GM12892 (cell line): ENCODE measurements around the gene MB21D2.

ENCODE experiments used
- DNase-seq: peaks from one replicate; pipeline ENCODE4 v3.0.0; 2011; ENCODE audit not compliant: insufficient read length
- FAIRE-seq: peaks from 2 replicates; lab custom pipeline; 2011; peaks lifted over from hg19 to GRCh38; lab: Jason Lieb, UNC
- POLR2A ChIP-seq: IDR thresholded peaks from 2 replicates; pipeline ENCODE4 v1.6.1; 2011; ENCODE audit warnings: low read depth, low read length, control low read depth
- POLR2AphosphoS5 ChIP-seq: IDR thresholded peaks from 2 replicates; pipeline ENCODE4 v1.6.1; 2011; ENCODE audit warnings: low read depth, low read length, control low read depth
- TAF1 ChIP-seq: IDR thresholded peaks from 2 replicates; pipeline ENCODE4 v1.6.1; 2011; ENCODE audit warnings: low read depth, mild to moderate bottlenecking, control low read depth, low read length, borderline replicate concordance

Gene MB21D2

DNA sequence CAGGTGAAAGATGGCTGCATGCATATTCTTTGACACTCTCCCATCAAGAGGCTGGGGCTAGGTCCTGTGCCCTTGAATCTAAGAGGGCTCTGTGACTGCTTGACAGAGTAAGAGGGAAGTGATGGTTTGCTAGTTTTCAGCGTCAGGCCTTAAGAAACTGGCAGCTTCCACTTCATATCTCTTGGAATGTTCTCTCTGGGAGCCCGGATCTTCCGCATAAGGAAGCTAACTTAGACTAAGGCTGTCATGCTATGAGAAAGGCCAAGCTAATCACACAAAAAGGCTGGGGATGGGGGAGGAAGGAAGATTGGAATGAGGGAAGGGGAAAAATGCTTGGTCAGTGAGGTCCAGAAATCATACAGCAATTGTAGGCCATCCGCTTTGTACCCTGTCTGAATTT is 50.0 kb downstream of the MB21D2 start:
- DNase-seq (no peak), FAIRE-seq (no peak)
- no peak for TF ChIP-seq TAF1
- TF ChIP-seq POLR2AphosphoS5 = no peak
- TF ChIP-seq POLR2A = no peak

DNA sequence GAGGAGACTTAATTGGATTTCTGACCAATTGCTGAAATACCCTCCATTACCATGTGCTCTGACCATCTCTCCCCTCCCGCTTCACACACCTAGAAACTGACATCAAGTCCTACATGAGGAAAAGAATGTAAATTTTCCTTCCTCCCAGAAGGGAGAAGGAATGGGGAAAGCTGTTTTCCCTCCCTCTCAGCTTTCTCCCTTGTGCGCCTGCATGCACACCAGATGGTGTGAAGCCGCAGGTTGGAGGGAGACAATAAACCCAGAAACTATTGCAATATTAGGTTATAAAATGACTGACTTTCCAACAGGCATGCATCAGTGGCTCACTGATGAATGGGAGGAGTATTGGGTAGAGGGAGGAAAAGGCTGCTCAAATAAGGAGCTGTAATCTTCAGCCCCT is 50.9 kb downstream of the MB21D2 start:
- FAIRE-seq = no peak
- TF ChIP-seq TAF1 = no peak
- TF ChIP-seq POLR2AphosphoS5 = no peak

DNA sequence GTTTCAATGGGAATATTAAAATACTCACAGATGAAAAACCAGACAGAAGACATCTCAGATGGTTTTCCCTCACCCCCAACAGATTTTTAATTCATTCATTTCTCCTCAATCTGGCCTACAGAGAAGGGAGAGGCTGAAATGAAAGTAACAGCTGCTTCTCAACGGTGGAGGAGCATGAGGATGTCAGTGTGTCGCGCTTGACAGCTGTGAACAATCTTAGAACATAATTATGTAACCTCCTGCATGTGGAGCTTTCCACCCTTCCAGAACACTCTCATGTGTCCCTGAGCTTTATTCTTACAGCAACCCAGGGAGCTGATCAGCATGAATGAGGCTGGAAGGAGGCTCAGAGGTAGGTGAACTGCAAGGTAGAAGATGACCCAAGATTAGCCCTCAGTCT is 52.7 kb downstream of the MB21D2 start:
- FAIRE-seq (peak; percentile 84), DNase-seq (no peak)
- TF ChIP-seq POLR2AphosphoS5 (no peak), POLR2A (0 out of 2 replicates have a peak, but pooled peaks have one; percentile 31), TAF1 (no peak)

More for the DNA sequence above, 50.9 kb downstream of the MB21D2 start:
- DNase-seq = no peak

DNA sequence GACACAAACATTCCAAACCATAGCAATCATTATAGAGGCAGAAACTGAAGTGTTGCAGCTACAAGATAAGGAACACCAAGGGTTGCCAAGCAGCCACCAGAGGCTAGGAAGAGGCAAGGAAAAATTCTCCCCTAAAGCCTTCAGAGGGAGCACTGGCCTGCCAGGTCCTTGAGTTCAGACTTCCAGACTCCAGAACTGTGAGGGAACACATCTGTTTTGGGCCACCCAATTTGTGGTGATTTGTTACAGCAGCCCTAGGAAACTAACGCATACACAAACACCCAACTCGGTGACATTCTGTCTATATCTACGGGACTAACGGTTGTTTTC is 54.6 kb downstream of the MB21D2 start:
- FAIRE-seq (no peak), DNase-seq (no peak)
- no peak for TF ChIP-seq TAF1
- no peak for TF ChIP-seq POLR2A
- TF ChIP-seq POLR2AphosphoS5 = no peak

DNA sequence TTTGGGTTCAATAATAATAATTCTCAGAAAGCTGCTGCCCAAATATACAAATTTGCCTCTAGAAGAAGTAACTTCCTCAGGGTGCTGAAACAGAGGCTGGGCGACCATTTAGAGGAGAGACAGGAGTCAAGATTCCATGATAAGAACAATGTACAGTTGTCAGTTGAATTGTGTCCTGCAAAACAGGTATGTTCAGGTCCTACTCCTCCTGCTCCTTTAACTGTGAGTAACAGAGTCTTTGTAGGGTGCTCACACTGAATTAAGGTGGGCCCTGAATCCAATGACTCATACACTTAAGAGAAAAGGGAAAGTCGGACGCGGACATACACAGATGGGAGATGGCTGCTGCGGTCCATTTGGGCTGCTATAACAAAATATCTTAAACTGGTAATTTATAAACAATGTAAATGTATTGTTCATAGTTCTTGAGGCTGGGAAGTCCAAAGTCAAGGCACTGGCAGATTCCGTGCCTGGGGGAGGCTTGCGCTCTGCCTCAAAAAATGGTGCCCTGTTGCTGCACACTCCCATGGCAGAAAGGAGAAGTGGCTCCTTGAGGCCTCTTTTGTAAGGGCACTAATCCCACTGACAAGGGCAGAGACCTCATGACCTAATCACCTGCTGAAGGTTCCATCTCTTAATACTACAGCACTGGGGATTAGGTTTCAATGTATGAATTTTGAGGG is 55.1 kb downstream of the MB21D2 start:
- DNase-seq = no peak
- TF ChIP-seq TAF1 = no peak
- TF ChIP-seq POLR2A = no peak
- TF ChIP-seq POLR2AphosphoS5 = no peak
- no peak for FAIRE-seq

DNA sequence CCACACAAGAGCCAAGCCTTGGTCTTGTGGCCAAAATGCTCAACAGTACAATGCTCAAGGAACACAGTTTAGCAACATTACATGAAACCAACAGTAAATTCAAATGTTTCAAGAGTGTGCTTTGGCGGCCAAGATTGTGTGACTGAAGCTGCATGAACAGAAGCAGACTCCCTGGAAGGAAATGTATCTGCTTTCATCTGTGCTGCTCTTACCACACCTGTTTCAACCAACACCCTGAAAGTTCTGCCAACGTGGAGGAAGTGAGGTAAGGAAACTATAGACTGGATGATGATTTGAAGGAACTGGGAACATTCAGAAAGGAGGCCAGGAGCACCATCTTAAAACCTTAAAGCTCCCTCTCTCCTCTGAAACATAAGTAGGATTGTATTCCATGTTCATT is 55.7 kb downstream of the MB21D2 start:
- FAIRE-seq (peak; percentile 90), DNase-seq (no peak)
- TF ChIP-seq POLR2AphosphoS5 (no peak), POLR2A (no peak), TAF1 (no peak)

DNA sequence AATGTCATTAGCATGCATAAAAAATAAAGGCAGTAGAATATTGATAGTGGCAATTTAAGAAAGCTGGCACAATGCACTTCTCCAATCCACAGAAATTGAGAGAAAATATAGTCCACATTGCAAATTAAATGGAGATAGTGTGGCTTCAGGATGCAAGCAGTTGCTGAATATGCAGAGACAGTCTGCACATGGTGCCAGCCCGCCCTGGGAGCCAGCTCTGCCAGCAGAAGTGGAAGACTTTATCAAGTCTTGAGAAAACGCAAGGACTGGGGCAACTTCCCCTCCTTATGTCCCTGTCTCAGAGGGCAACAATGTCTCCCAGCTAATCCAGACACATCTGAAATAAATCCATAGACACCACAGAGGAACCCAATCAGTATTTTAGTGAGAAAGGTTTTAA is 57.2 kb downstream of the MB21D2 start:
- DNase-seq = no peak
- no peak for TF ChIP-seq POLR2AphosphoS5
- TF ChIP-seq POLR2A = no peak
- no peak for TF ChIP-seq TAF1
- FAIRE-seq = no peak

DNA sequence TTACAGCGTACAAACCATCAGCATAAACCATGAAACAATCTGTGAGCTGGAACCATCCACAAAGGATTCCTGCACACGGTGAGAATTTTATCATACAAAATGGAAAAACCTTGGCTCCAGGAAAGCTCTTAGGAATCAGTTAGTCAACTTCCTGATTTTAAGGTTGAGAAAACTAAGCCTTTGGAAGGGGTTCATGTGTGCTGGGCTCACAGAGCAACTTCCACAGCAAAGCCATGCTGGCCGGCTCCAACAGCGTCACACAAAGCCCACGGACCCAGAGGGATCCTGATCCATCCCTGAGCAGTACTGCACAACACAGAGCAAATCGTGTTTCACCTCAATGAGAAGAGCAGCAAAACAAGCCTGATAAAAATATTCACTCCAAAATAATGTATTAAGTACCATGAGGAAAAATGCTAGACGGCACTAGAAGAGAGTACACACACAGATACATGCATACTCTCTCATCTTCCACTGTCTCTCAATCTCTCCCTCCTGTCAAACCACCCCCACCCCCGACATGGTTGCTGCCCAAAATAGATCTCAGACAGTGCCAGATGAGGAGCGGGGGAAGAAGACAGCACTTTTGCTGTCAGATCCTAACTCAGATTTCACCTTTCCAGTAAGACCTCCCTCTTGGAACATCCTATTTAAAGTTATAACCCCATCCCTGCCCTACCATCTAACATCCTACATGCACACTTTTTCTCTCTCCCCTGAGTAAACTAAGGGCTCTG is 58.6 kb downstream of the MB21D2 start:
- FAIRE-seq = no peak
- DNase-seq = no peak
- TF ChIP-seq POLR2AphosphoS5 (no peak), POLR2A (no peak), TAF1 (no peak)

DNA sequence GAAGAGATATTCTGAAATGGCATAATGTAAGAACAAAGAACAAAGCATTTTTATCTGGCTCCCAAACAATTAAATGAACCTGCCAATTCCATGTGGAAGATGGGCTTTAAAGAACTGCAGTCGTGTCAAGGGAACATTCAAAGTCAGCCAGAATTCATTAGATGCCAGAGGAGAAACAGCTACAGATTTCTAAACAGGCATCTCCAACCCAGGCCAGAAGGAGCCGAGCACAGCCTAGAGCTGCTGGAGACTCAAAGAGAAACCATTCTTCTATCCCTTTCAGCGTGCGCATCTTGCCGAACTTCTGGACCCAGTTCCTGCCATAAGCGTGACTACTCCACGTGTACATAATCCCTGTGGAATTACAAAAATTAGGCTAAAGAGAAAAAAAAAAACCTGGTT is 60.4 kb downstream of the MB21D2 start:
- TF ChIP-seq POLR2AphosphoS5 = no peak
- TF ChIP-seq POLR2A = no peak
- no peak for TF ChIP-seq TAF1
- FAIRE-seq (no peak), DNase-seq (no peak)

DNA sequence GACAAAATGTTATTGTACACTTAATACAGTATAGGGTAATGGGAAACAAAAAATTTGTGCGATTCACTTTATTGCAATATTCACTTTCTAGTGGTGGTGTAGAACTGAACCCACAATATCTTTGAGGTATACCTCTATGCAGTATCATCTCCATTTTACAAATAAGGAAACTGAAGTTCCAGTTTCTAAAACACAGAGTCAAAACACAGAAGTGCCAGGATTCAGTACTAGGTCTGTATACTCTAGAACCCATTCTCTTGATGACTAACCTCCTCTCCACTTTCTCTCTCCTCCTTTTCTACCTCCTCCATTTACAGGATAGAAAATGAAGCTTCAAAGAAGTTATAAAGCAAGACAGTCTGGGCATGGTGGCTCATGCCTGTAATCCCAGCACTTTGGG is 62.2 kb downstream of the MB21D2 start:
- no peak for TF ChIP-seq POLR2A
- no peak for TF ChIP-seq TAF1
- TF ChIP-seq POLR2AphosphoS5 = no peak
- no peak for FAIRE-seq

DNA sequence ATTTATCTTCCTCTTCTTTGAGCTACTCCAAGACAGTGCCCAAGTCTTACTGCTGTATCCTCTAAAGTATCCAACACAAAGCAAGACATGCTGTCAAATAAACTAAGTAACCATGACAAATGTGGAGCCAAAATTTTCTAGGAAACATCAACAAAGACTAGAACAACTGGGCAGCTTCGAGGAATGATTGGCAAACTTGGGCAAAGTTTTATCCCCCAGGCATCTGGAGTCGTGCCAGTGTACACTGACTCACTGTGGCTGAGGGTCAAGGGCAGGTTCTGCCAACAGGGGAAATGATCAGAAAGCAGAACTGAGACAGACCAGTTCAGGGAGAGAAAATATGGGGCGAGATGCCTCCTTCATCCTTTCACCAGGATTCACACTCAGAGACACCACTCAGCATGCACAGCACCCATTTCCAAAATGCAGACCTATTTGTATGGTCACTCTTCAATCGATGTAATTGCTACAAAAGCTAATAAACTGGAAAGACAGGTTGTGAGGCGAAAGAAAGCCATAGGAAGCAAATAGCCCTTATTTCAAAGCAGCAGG is 65.8 kb downstream of the MB21D2 start:
- no peak for TF ChIP-seq TAF1
- 0 out of 2 replicates have a peak, but pooled peaks have one; percentile 35 for TF ChIP-seq POLR2AphosphoS5
- 0 out of 2 replicates have a peak, but pooled peaks have one; percentile 33 for TF ChIP-seq POLR2A
- peak; percentile 81 for FAIRE-seq
- DNase-seq = no peak

More for the DNA sequence above, 62.2 kb downstream of the MB21D2 start:
- no peak for DNase-seq
